Measurements from ENCODE around the gene UBP1. TPM values are rescaled to one million over a fixed set of nuclear protein-coding genes. Genes with fewer than 3 reads are reported as not detected.

The UBP1 gene
- total RNA-seq, 1 experiment from 2014 or later = 90.8 TPM

- POLR2A ChIA-PET = no interaction called here
Observed at GRCh38 chr3:33389908-33390307, 50.3 kb downstream of the UBP1 start.

DNA sequence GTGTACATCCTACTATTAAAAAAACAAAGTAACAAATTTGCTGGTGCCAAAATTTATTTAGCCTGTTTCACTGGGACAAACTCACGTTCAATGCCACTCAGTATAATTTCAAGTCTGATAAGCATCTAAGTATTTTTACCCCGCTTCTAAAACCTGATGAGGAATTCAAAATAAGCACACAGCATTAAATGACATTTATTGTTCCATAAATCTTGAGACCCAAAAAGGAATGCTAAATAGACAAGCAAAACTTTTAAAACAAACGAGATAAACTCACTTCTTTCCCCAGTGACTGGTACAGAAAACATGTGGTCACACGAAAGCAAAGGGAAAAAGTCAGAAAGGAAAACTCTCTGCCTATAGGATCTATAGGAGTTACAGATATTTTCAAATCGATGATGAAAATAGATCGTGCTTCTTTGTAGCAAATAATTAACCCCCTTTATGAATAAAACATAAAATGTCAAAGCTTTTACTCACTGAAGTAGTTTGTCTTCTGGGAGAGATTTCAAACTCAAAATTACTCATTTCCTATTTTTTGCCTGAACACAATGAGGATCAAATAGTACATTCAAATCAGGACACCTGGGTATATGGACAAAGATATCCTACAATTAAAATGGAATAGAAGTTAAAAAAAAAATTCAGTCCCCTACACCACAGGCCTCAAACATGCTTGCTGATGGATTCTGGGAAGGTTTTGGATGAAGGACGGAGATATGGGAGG lies 51.7 kb downstream of the UBP1 start:
- ChIA-PET CTCF (no interaction called here), POLR2A (no interaction called here)
- DNase-seq = no peak
- H3K4me3 ChIP-seq (ENCODE audit: low read depth, low read length) = no peak overlapping the region
- BruUV-seq (replicated peaks) = TSS peak; percentile 58
- TF ChIP-seq, protein P1, sequence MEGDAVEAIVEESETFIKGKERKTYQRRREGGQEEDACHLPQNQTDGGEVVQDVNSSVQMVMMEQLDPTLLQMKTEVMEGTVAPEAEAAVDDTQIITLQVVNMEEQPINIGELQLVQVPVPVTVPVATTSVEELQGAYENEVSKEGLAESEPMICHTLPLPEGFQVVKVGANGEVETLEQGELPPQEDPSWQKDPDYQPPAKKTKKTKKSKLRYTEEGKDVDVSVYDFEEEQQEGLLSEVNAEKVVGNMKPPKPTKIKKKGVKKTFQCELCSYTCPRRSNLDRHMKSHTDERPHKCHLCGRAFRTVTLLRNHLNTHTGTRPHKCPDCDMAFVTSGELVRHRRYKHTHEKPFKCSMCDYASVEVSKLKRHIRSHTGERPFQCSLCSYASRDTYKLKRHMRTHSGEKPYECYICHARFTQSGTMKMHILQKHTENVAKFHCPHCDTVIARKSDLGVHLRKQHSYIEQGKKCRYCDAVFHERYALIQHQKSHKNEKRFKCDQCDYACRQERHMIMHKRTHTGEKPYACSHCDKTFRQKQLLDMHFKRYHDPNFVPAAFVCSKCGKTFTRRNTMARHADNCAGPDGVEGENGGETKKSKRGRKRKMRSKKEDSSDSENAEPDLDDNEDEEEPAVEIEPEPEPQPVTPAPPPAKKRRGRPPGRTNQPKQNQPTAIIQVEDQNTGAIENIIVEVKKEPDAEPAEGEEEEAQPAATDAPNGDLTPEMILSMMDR (IDR thresholded peaks at IDR 0.05; ENCODE audit: insufficient read depth in 1 of 2, low read depth in 1 of 2, low read length in 1 of 2, severe bottlenecking in 1 of 2, unreplicated experiment in 1 of 2) = no peak
- Mint-ChIP-seq H3K27me3 (ENCODE audit: insufficient read depth, unreplicated experiment) (no peaks in the 10 kb centered on the region), H3K36me3 (ENCODE audit: insufficient read depth, unreplicated experiment) (peaks cover 89% of the 10 kb centered on the region), H3K4me3 (ENCODE audit: unreplicated experiment) (no peak overlapping the region), H3K4me1 (ENCODE audit: low read depth, unreplicated experiment) (no peaks in the 10 kb centered on the region), H3K9me3 (ENCODE audit: unreplicated experiment) (no peaks in the 10 kb centered on the region), H3K27ac (ENCODE audit: unreplicated experiment) (no peak overlapping the region)
- H3K36me3 ChIP-seq (ENCODE audit: control insufficient read depth, insufficient read depth, low read length) = peaks cover 2% of the 10 kb centered on the region
- no peaks in the 10 kb centered on the region for H3K9me3 ChIP-seq
- H3K4me1 ChIP-seq = no peaks in the 10 kb centered on the region
- H3K27me3 ChIP-seq (replicated peaks; ENCODE audit: control insufficient read depth, insufficient read depth, low read length) = no peaks in the 10 kb centered on the region
- intact Hi-C loops (cut with micrococcal nuclease; ENCODE audit: unreplicated experiment) = no loop called here

More at GRCh38 chr3:33389908-33390307, 50.3 kb downstream of the UBP1 start:
- TF ChIP-seq, protein P1 (IDR thresholded peaks at IDR 0.05; ENCODE audit: insufficient read depth in 1 of 2, low read depth in 1 of 2, low read length in 1 of 2, severe bottlenecking in 1 of 2, unreplicated experiment in 1 of 2) = no peak
- H3K27ac Mint-ChIP-seq (ENCODE audit: unreplicated experiment) = peak overlapping the region; percentile 20
- H3K4me1 Mint-ChIP-seq (ENCODE audit: low read depth, unreplicated experiment) = no peaks in the 10 kb centered on the region
- Histone ChIP-seq H3K36me3 (ENCODE audit: control insufficient read depth, insufficient read depth, low read length) (no peaks in the 10 kb centered on the region; the same call in 1 of the 2 replicates), H3K4me1 (no peaks in the 10 kb centered on the region), H3K27me3 (replicated peaks; ENCODE audit: control insufficient read depth, insufficient read depth, low read length) (no peaks in the 10 kb centered on the region), H3K4me3 (ENCODE audit: low read depth, low read length) (no peak overlapping the region), H3K9me3 (no peaks in the 10 kb centered on the region)
- H3K36me3 Mint-ChIP-seq (ENCODE audit: insufficient read depth, unreplicated experiment) = peaks cover 79% of the 10 kb centered on the region
- no peak overlapping the region for H3K4me3 Mint-ChIP-seq (ENCODE audit: unreplicated experiment)
- BruUV-seq (replicated peaks) = no TSS peak
- intact Hi-C loops (cut with micrococcal nuclease; ENCODE audit: unreplicated experiment) = loop anchor here (10.0 kb wide), 1 partner anchor 395 kb away; no protein-coding TSS in a partner anchor
- H3K9me3 Mint-ChIP-seq (ENCODE audit: unreplicated experiment) = no peaks in the 10 kb centered on the region
- no peak for DNase-seq
- no peaks in the 10 kb centered on the region for H3K27me3 Mint-ChIP-seq (ENCODE audit: insufficient read depth, unreplicated experiment)
- CTCF ChIA-PET = no interaction called here

DNA sequence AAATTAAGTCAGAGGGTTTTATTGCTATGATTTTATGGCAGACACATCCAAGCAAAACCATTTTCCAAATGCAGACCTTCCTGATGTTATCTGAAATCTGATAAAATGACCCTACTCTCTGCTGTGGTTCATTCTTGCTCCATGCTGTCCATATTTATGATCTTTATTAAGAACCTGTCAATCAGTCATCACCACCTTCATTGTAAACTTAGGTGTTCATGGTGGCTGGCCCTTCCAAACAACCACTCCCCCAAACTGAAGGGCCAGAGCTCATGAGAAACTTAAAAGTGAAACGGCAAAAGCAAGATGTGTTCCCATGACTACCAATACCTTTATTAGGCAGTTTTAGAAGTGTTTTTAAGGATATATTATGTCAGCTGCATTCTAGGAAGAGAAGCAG lies 53.6 kb downstream of the UBP1 start:
- DNase-seq = no peak
- peaks cover 89% of the 10 kb centered on the region for H3K36me3 Mint-ChIP-seq (ENCODE audit: insufficient read depth, unreplicated experiment)
- no peak overlapping the region for H3K4me3 Mint-ChIP-seq (ENCODE audit: unreplicated experiment)
- H3K27me3 ChIP-seq (replicated peaks; ENCODE audit: control insufficient read depth, insufficient read depth, low read length) = no peaks in the 10 kb centered on the region
- no peak overlapping the region for H3K4me3 ChIP-seq (ENCODE audit: low read depth, low read length)
- H3K36me3 ChIP-seq (ENCODE audit: control insufficient read depth, insufficient read depth, low read length) = peaks cover 2% of the 10 kb centered on the region
- H3K27ac Mint-ChIP-seq (ENCODE audit: unreplicated experiment) = no peak overlapping the region
- no peaks in the 10 kb centered on the region for H3K4me1 Mint-ChIP-seq (ENCODE audit: low read depth, unreplicated experiment)
- intact Hi-C loops (cut with micrococcal nuclease; ENCODE audit: unreplicated experiment) = no loop called here
- TF ChIP-seq, protein P1 (IDR thresholded peaks at IDR 0.05; ENCODE audit: insufficient read depth in 1 of 2, low read depth in 1 of 2, low read length in 1 of 2, severe bottlenecking in 1 of 2, unreplicated experiment in 1 of 2) = no peak
- no peaks in the 10 kb centered on the region for H3K9me3 Mint-ChIP-seq (ENCODE audit: unreplicated experiment)
- ChIA-PET POLR2A (no interaction called here), CTCF (interaction anchor here (0.7 to 0.9 kb wide), 2 partner anchors 14 to 255 kb away, joined by 3 read pairs; no protein-coding TSS in a partner anchor)
- BruUV-seq (replicated peaks) = no TSS peak
- H3K27me3 Mint-ChIP-seq (ENCODE audit: insufficient read depth, unreplicated experiment) = no peaks in the 10 kb centered on the region
- H3K4me1 ChIP-seq = no peaks in the 10 kb centered on the region
- H3K9me3 ChIP-seq = no peaks in the 10 kb centered on the region

Data from Caco-2 (cell line).